ENCODE measurements around the gene TRPM2.

GRCh38 chr21:44490816-44491215 lies 137.4 kb downstream of the TRPM2 start:
- TF ChIP-seq CTCF (IDR thresholded peaks at IDR 0.05) (no peak), POLR2A (IDR thresholded peaks at IDR 0.05) (no peak)
